H1 (cell line): ENCODE measurements around the gene SMIM44. TPM values are rescaled to one million over a fixed set of nuclear protein-coding genes. Genes with fewer than 3 reads are reported as not detected.

Experiments
- CTCF ChIA-PET: fragments of 300-600 bp; sonication (Branson Sonifier 250); formaldehyde crosslinking; loops from one replicate; lab custom pipeline; 2021; ENCODE audit not compliant: partially characterized antibody; lab: Charles Lee
- POLR2A ChIA-PET: fragments of 300-600 bp; sonication (Branson Sonifier 250); formaldehyde crosslinking; loops from one replicate; lab custom pipeline; 2021; ENCODE audit warnings: inconsistent platforms; ENCODE audit not compliant: partially characterized antibody; lab: Charles Lee
- DNase-seq, 2 experiments: peaks; one replicate each; pipeline versions ENCODE4 v3.0.0 to v3.0.0-alpha.2; 2010 to 2022; ENCODE audit warnings: low spot score in 2 of 2, low read depth in 1 of 2, mixed read lengths in 1 of 2
- FAIRE-seq: peaks from 2 replicates; lab custom pipeline; 2011; peaks lifted over from hg19 to GRCh38; lab: Jason Lieb, UNC
- H2AFZ ChIP-seq: 2 replicates; pipeline ENCODE4 v1.8.1; 2012; ENCODE audit warnings: low read length, inconsistent platforms
- H2AK5ac ChIP-seq: 2 replicates; pipeline ENCODE4 v1.6.1; 2013; ENCODE audit warnings: low read depth, low read length
- H2BK120ac ChIP-seq: replicated peaks from 2 replicates; pipeline ENCODE3; 2013; ENCODE audit warnings: low read depth, low read length, inconsistent platforms
- H2BK12ac ChIP-seq: 2 replicates; pipeline ENCODE4 v1.6.1; 2013; ENCODE audit warnings: low read depth, low read length
- H2BK15ac ChIP-seq: 2 replicates; pipeline ENCODE4 v1.6.1; 2013; ENCODE audit warnings: low read length
- H2BK20ac ChIP-seq: 2 replicates; pipeline ENCODE4 v1.6.1; 2013; ENCODE audit warnings: low read length
- H2BK5ac ChIP-seq: 2 replicates; pipeline ENCODE4 v1.6.1; 2013; ENCODE audit warnings: low read depth, low read length
- H3K14ac ChIP-seq: 2 replicates; pipeline ENCODE4 v1.6.1; 2013; ENCODE audit warnings: inconsistent platforms; ENCODE audit not compliant: insufficient read length
- H3K18ac ChIP-seq: 2 replicates; pipeline ENCODE4 v1.6.1; 2013; ENCODE audit warnings: low read length; ENCODE audit errors: extremely low read depth
- H3K23ac ChIP-seq: 2 replicates; pipeline ENCODE4 v1.6.1; 2013; ENCODE audit warnings: inconsistent platforms; ENCODE audit not compliant: insufficient read length
- H3K23me2 ChIP-seq: 2 replicates; pipeline ENCODE4 v1.6.1; 2013; ENCODE audit warnings: low read depth, low read length
- H3K27ac ChIP-seq: 2 replicates; pipeline ENCODE4 v1.6.1; 2011; ENCODE audit warnings: low read depth, low read length, inconsistent platforms
- H3K27me3 ChIP-seq, 4 experiments: replicated peaks in 1 of 4; 1 replicate in 1 of 4; 2 replicates in 3 of 4; pipeline versions ENCODE4 v1.6.1 to v1.8.1; 2011 to 2013; ENCODE audit warnings: low read length in 3 of 4, mild to moderate bottlenecking in 3 of 4, inconsistent platforms in 2 of 4, mixed read lengths in 2 of 4, moderate library complexity in 1 of 4; ENCODE audit not compliant: control insufficient read depth in 3 of 4, insufficient read depth in 3 of 4; ENCODE audit errors: extremely low read depth in 1 of 4
- H3K36me3 ChIP-seq, 4 experiments: 2 replicates each; pipeline versions ENCODE4 v1.6.1 to v1.8.1; 2011 to 2013; ENCODE audit warnings: mild to moderate bottlenecking in 4 of 4, low read length in 3 of 4, moderate library complexity in 2 of 4, control low read depth in 1 of 4, inconsistent platforms in 1 of 4; ENCODE audit not compliant: insufficient read depth in 4 of 4, control insufficient read depth in 2 of 4
- H3K4ac ChIP-seq: replicated peaks from 2 replicates; pipeline ENCODE3; 2013; ENCODE audit warnings: low read length, low read depth, mixed read lengths, inconsistent platforms; ENCODE audit not compliant: insufficient read length
- H3K4me1 ChIP-seq, 4 experiments: replicated peaks in 1 of 4; 1 replicate in 1 of 4; 2 replicates in 3 of 4; pipeline versions ENCODE4 v1.6.1 to v1.8.1; 2011 to 2013; ENCODE audit warnings: low read length in 3 of 4, inconsistent platforms in 2 of 4, mixed read lengths in 1 of 4; ENCODE audit not compliant: insufficient read depth in 4 of 4, control insufficient read depth in 3 of 4
- H3K4me2 ChIP-seq, 2 experiments: 2 replicates each; pipeline versions ENCODE4 v1.6.1 to v1.8.1; 2011 to 2013; ENCODE audit warnings: low read depth in 2 of 2, low read length in 2 of 2, control low read depth in 1 of 2, inconsistent platforms in 1 of 2, mild to moderate bottlenecking in 1 of 2; ENCODE audit not compliant: insufficient read depth in 1 of 2
- H3K4me3 ChIP-seq, 4 experiments: fragments of 200-600, 300-600 bp in 1 of 4; sonication (generic), shearing (Covaris generic), sonication (Bioruptor Twin) in 1 of 4; 2 replicates each; pipeline versions ENCODE4 v1.5.1 to v1.8.1; 2011 to 2016; ENCODE audit warnings: low read length in 4 of 4, low read depth in 3 of 4, control low read depth in 2 of 4, inconsistent platforms in 2 of 4, mild to moderate bottlenecking in 2 of 4, mixed read lengths in 1 of 4, moderate library complexity in 1 of 4; ENCODE audit not compliant: insufficient read depth in 2 of 4; ENCODE audit errors: extremely low read depth in 1 of 4
- H3K56ac ChIP-seq: replicated peaks from 2 replicates; pipeline ENCODE3; 2013; ENCODE audit warnings: low read depth, mild to moderate bottlenecking, mixed read lengths, low read length, inconsistent platforms; ENCODE audit not compliant: insufficient read length
- H3K79me1 ChIP-seq: 2 replicates; pipeline ENCODE4 v1.6.1; 2013; ENCODE audit warnings: low read depth, low read length, control low read depth
- H3K79me2 ChIP-seq, 2 experiments: 2 replicates each; pipeline versions ENCODE4 v1.6.1 to v1.8.1; 2012 to 2013; ENCODE audit warnings: low read length in 2 of 2, mild to moderate bottlenecking in 2 of 2, inconsistent platforms in 1 of 2; ENCODE audit not compliant: insufficient read depth in 2 of 2, control insufficient read depth in 1 of 2
- H3K9ac ChIP-seq, 4 experiments: replicated peaks in 1 of 4; 1 replicate in 1 of 4; 2 replicates in 3 of 4; pipeline versions ENCODE4 v1.6.1 to v1.8.1; 2011 to 2013; ENCODE audit warnings: low read depth in 3 of 4, low read length in 3 of 4, control low read depth in 2 of 4, mild to moderate bottlenecking in 2 of 4, moderate library complexity in 2 of 4, inconsistent platforms in 1 of 4; ENCODE audit errors: extremely low read depth in 1 of 4
- H3K9me3 ChIP-seq, 2 experiments: 2 replicates each; pipeline versions ENCODE4 v1.6.1 to v1.8.1; 2012 to 2013; ENCODE audit warnings: mild to moderate bottlenecking in 2 of 2, moderate library complexity in 2 of 2, control low read depth in 1 of 2, inconsistent platforms in 1 of 2, low read depth in 1 of 2, low read length in 1 of 2, mixed read lengths in 1 of 2; ENCODE audit not compliant: insufficient read depth in 2 of 2
- H4K20me1 ChIP-seq, 2 experiments: replicated peaks in 1 of 2; 2 replicates each; pipeline versions ENCODE3 to v1.8.1; 2011 to 2013; ENCODE audit warnings: inconsistent platforms in 2 of 2, low read length in 2 of 2, mild to moderate bottlenecking in 1 of 2; ENCODE audit not compliant: insufficient read depth in 2 of 2, control insufficient read depth in 1 of 2
- H4K5ac ChIP-seq: 2 replicates; pipeline ENCODE4 v1.6.1; 2013; ENCODE audit warnings: low read length, low read depth, mixed read lengths, inconsistent platforms; ENCODE audit not compliant: insufficient read length
- H4K8ac ChIP-seq: 2 replicates; pipeline ENCODE4 v1.8.0; 2013; ENCODE audit warnings: mild to moderate bottlenecking, moderate library complexity, low read length, inconsistent platforms; ENCODE audit not compliant: insufficient read depth; ENCODE audit errors: extremely low read depth
- H4K91ac ChIP-seq: replicated peaks from 2 replicates; pipeline ENCODE3; 2013; ENCODE audit warnings: low read length, mixed read lengths, inconsistent platforms; ENCODE audit not compliant: insufficient read length
- BCL11A ChIP-seq, 2 experiments: IDR thresholded peaks; one replicate each; pipeline ENCODE4 v1.6.1; 2011; ENCODE audit warnings: low read depth in 2 of 2, low read length in 2 of 2, mild to moderate bottlenecking in 2 of 2
- CREB1 ChIP-seq: IDR thresholded peaks from 2 replicates; pipeline ENCODE4 v1.6.1; 2012; ENCODE audit warnings: inconsistent platforms
- HDAC2 ChIP-seq, 2 experiments: fragments of 300-600 bp in 1 of 2; sonication (generic) in 1 of 2; IDR thresholded peaks; 2 replicates each; pipeline ENCODE4 v1.6.1; 2011 to 2012; ENCODE audit warnings: low read depth in 2 of 2, low read length in 2 of 2, mild to moderate bottlenecking in 2 of 2, moderate library complexity in 2 of 2, borderline replicate concordance in 1 of 2, inconsistent platforms in 1 of 2
- KDM1A ChIP-seq: fragments of 200-600, 300-600 bp; sonication (generic); IDR thresholded peaks from 2 replicates; pipeline ENCODE4 v1.7.1; 2016; ENCODE audit warnings: mild to moderate bottlenecking, low read length, borderline replicate concordance
- KDM4A ChIP-seq: IDR thresholded peaks from one replicate; pipeline ENCODE4 v1.7.1; 2012; ENCODE audit warnings: low read depth, mild to moderate bottlenecking, moderate library complexity, low read length, inconsistent platforms; ENCODE audit not compliant: severe bottlenecking
- NRF1 ChIP-seq: IDR thresholded peaks from 2 replicates; pipeline ENCODE4 v1.6.1; 2011; ENCODE audit warnings: mild to moderate bottlenecking, low read depth, low read length, improper control_type of control experiment
- POLR2AphosphoS5 ChIP-seq: IDR thresholded peaks from 2 replicates; pipeline ENCODE4 v1.6.1; 2011; ENCODE audit warnings: low read depth, low read length
- SIN3A ChIP-seq, 2 experiments: IDR thresholded peaks in 1 of 2; conservative IDR thresholded peaks in 1 of 2; 2 replicates each; pipeline ENCODE4 v1.6.1; 2011 to 2012; ENCODE audit warnings: low read length in 2 of 2, improper control_type of control experiment in 1 of 2, low read depth in 1 of 2, mild to moderate bottlenecking in 1 of 2
- SIRT6 ChIP-seq: IDR thresholded peaks from one replicate; pipeline ENCODE4 v1.7.1; 2012; ENCODE audit warnings: low read length, inconsistent platforms
- TBP ChIP-seq: IDR thresholded peaks from 2 replicates; pipeline ENCODE4 v1.6.1; 2011; ENCODE audit warnings: low read depth, low read length, improper control_type of control experiment
- TCF12 ChIP-seq: IDR thresholded peaks from 2 replicates; pipeline ENCODE4 v1.6.1; 2011; ENCODE audit warnings: low read depth, mild to moderate bottlenecking, low read length
- WGBS, 2 experiments: shearing (Covaris generic) in 1 of 2; methylation state at CpG; one replicate each; pipeline versions ENCODE4 v1.1.6 to v1.1.7; 2013 to 2015; ENCODE audit warnings: low lambda C conversion rate in 2 of 2, mixed read lengths in 2 of 2, inconsistent platforms in 1 of 2, low coverage in 1 of 2, missing lambda C conversion rate in 1 of 2; ENCODE audit not compliant: insufficient replicate concordance in 2 of 2, insufficient coverage in 1 of 2, insufficient read length in 1 of 2; ENCODE audit errors: extremely low coverage in 1 of 2, missing lambda C conversion rate in 1 of 2; 5-methylcytosine and 5-hydroxymethylcytosine counted together
- polyA plus RNA-seq, 7 experiments: library from polyadenylated mRNA; depleted of rRNA in 3 of 7; stranded (reverse) in 5 of 7; unstranded in 2 of 7; fragments of >200 nt in 5 of 7; fragments of 200-250 nt in 2 of 7; gene quantifications; 1 replicate in 5 of 7; 2 replicates in 1 of 7; 4 replicates in 1 of 7; pipeline versions ENCODE4 v1.2.1 to v1.2.3, GENCODE V29; 2011 to 2013; ENCODE audit warnings: missing spikeins in 2 of 7, mixed read lengths in 2 of 7
- total RNA-seq: library from RNA; stranded (reverse); fragmentation: NEBNext Ultra II Directional; extraction: Animal tissue kit (Norgen Biotek cat#: 25700); gene quantifications from 2 replicates; pipeline ENCODE4 v1.2.1, GENCODE V29; 2021
- TF ChIP-seq, protein P1 (sequence below): IDR thresholded peaks from 2 replicates; pipeline ENCODE4 v1.6.1; 2011; ENCODE audit warnings: low read length, improper control_type of control experiment

The SMIM44 gene
- total and polyA plus RNA-seq, 2 of the 8 experiments (the other 6 are each of a cell fraction or from before 2014, with no cell fraction given), result not detected

DNA sequence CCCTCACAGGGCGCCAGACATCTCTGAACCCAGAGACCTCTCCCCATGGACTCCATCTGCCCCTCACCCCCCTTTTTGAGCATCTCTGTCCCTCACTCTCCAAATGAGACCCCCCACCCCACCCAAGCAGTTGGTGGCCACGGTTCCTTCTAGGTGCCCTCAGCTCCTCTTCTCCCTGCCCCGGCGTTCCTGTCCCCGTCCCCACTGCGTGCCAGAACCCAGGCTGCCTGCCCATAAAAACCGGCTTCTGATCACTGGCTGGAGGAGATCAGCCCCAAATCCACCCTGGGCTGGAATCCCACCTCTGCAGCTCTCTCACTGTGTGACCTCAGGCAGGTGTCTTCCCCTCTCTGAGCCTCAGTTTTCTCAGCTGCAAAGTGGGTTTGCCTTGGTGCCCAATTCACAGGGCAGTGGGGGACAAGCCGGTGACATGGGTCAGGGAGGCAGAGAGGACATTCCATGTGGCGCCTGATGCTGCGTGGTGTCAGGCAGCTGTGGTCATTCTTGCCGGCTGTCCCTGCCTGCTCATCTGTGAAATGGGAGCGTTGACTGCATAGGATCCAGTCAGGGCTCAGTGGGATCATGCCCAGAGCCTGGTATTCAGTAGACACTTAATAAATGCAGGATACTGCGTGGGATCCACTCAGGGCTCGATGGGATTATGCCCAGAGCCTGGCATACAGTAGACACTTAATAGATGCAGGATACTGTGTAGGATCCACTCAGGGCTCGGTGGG lies 28.4 kb downstream of the SMIM44 start:
- Histone ChIP-seq H2BK120ac (no peak overlapping the region), H3K56ac (no peak overlapping the region), H3K14ac (no peak overlapping the region), H3K18ac (no peak overlapping the region), H2BK12ac (no peak overlapping the region), H3K9me3 (no peaks in the 10 kb centered on the region), H4K8ac (peak overlapping the region; percentile 92; the same call in 1 of the 2 replicates), H3K27ac (no peak overlapping the region), H2AFZ (no peak overlapping the region), H3K4ac (no peak overlapping the region), H2AK5ac (no peak overlapping the region), H3K27me3 (peaks cover 2 to 26% (median 20%) of the 10 kb centered on the region in 4 experiments), H3K36me3 (no peaks in the 10 kb centered on the region), H3K4me3 (no peak overlapping the region), H3K23ac (no peak overlapping the region), H2BK20ac (no peak overlapping the region), H3K4me1 (peaks cover 0 to 22% (median 9%) of the 10 kb centered on the region in 4 experiments; a peak in 6 of 7 replicates), H2BK5ac (no peak overlapping the region), H3K23me2 (peaks cover 4% of the 10 kb centered on the region; the same call in 1 of the 2 replicates), H3K79me2 (no peaks in the 10 kb centered on the region), H4K91ac (no peak overlapping the region), H3K79me1 (no peaks in the 10 kb centered on the region), H2BK15ac (no peak overlapping the region), H3K4me2 (no peak overlapping the region), H4K5ac (no peak overlapping the region), H3K9ac (no peak overlapping the region), H4K20me1 (peaks cover under 1 to 7% of the 10 kb centered on the region in 2 experiments)
- no peak for FAIRE-seq
- ChIA-PET CTCF (interaction anchor here (1.0 to 4.8 kb wide), 3 partner anchors 17 to 30 kb away, joined by 3 to 22 read pairs (median 5); no protein-coding TSS in a partner anchor), POLR2A (no interaction called here)
- 88% methylated on average over 14 of the region's 15 CpGs; no CpG with 5 or more reads in 1 of the 2 experiments for WGBS, 2 experiments
- no peak for DNase-seq
- TF ChIP-seq SIN3A (conservative IDR thresholded peaks at IDR 0.05 in 1 of 2, IDR thresholded peaks at IDR 0.05 in 1 of 2; ENCODE audit: low read depth in 1 of 2, low read length in 2 of 2), result no peak
- TF ChIP-seq SIRT6, result no peak
- no peak for TF ChIP-seq KDM4A
- TF ChIP-seq, protein P1, sequence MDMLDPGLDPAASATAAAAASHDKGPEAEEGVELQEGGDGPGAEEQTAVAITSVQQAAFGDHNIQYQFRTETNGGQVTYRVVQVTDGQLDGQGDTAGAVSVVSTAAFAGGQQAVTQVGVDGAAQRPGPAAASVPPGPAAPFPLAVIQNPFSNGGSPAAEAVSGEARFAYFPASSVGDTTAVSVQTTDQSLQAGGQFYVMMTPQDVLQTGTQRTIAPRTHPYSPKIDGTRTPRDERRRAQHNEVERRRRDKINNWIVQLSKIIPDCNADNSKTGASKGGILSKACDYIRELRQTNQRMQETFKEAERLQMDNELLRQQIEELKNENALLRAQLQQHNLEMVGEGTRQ, result no peak
- TF ChIP-seq NRF1, result no peak
- no peak for TF ChIP-seq HDAC2 (IDR thresholded peaks at IDR 0.05; ENCODE audit: borderline replicate concordance in 1 of 2, low read depth in 2 of 2, low read length in 2 of 2)
- no peak for TF ChIP-seq BCL11A (IDR thresholded peaks at IDR 0.05; ENCODE audit: low read depth in 2 of 2, low read length in 2 of 2)
- TF ChIP-seq CREB1, result no peak
- TF ChIP-seq KDM1A, result no peak
- no peak for TF ChIP-seq POLR2AphosphoS5
- no peak for TF ChIP-seq TBP
- no peak for TF ChIP-seq TCF12
